GM12801 (cell line): Measurements from ENCODE around the gene RBM23.

Source experiments
- CTCF ChIP-seq: IDR thresholded peaks from one replicate; pipeline ENCODE4 v1.5.1; 2011; ENCODE audit warnings: control low read depth; ENCODE audit not compliant: insufficient read length; ENCODE audit errors: extremely low read depth

RBM23 gene

DNA sequence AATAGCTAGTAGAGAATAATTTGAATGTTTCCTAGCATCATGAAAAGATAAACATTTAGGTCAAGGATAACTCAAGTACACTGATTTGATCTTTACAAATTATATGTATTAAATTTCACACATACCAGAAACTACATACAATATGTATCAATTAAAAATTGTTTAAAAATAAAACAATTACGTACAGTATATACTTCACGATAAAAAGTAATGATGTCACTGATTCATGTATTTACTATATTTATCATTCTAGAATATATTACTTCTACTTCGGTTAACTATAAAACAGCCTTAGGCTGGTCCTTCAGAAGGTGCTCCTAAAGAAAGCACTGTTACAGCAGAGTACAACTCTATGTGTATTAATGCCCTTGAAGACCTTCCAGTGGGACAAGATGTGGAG lies 11.5 kb downstream of the RBM23 start:
- TF ChIP-seq CTCF, result no peak

DNA sequence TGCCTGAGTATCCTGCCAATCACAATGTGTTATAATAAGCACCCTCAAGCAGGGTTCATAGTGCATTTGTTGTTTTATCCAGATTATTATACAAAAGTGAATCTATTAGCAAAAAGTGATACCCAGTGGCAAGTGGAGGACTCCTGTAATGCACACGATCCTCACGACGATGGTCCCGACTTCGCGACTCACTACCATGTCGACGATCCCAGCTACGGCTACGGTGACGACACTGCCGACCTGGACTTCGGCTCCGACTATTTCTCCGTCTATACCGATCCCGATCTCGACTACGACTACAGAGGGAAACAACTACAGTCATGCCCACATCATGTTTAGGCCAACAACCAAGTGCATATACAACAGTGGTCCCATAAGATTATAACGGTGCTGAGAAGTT lies 12.9 kb downstream of the RBM23 start:
- TF ChIP-seq CTCF, result no peak

DNA sequence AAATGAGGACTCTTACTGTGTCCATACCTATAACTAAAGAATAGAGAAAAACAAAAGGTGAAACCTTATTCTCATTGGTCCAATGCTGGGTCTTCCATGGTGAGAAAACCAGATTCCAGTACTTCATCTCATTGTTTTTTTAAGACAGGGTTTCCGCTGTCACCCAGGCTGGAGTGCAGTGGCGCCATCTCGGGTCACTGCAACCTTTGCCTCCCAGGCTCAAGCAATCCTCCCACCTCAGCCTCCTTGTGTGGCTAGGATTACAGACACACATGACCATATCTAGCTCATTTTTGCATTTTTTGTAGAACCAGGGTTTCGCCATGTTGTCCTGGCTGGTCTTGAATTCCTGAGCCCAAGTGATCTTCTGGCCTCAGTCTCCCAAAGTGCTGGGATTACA lies 13.3 kb downstream of the RBM23 start:
- TF ChIP-seq CTCF, result no peak

GRCh38 chr14:22903742-22904087 lies 15.2 kb downstream of the RBM23 start:
- TF ChIP-seq CTCF, result no peak

DNA sequence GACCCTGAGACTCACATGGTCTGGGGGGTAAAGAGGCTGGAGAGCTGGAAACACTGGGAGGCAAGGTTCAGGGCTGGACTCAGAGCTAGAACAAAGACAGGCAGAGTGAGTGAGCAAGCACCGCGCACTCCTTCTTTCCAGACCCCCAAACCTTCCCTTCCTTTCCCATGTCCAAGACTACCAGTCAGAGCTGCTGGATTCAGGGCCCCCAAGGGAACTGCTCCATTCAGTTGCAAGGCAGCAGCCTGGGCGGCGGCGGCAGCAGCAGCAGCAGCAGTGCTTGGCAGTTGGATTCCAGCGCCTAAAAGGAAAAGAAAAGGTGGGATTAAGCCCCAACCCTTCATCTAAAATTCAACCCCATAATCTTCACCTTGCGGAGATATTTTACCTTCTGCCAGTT lies 17.1 kb downstream of the RBM23 start:
- TF ChIP-seq CTCF, result no peak

DNA sequence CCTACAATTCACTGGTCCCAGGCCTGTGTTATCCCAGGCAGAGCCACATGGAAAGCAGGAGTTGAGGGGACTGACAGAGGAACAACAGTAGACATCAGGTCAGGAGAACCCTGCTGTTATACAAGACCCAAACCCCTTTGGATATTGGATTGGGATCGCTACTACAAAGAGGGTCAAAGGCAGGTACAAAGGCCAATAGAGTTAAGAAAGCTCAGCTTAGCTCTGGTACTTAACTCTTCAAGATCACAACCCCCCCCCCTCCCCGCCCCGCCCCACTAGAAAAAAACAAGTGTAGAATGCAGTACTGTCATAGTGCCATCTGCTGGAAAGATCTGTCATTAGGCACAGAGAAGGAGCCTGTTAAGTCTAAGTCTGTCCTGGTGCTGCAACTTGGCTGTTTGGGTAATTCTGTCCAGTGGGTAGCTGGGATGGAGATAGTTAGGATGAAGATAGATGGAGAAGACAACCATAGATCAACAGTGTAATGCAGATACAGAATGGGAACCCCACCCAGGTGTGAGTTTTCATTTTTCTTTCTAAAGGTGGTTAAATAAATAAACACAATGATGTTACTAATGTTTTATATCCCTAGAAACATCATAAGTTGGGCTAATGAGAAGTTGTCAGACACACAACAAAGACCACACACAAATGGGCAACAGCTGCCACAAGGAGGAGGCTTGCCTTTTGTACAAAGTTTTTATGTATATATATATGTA lies 18.7 kb downstream of the RBM23 start:
- no peak for TF ChIP-seq CTCF

DNA sequence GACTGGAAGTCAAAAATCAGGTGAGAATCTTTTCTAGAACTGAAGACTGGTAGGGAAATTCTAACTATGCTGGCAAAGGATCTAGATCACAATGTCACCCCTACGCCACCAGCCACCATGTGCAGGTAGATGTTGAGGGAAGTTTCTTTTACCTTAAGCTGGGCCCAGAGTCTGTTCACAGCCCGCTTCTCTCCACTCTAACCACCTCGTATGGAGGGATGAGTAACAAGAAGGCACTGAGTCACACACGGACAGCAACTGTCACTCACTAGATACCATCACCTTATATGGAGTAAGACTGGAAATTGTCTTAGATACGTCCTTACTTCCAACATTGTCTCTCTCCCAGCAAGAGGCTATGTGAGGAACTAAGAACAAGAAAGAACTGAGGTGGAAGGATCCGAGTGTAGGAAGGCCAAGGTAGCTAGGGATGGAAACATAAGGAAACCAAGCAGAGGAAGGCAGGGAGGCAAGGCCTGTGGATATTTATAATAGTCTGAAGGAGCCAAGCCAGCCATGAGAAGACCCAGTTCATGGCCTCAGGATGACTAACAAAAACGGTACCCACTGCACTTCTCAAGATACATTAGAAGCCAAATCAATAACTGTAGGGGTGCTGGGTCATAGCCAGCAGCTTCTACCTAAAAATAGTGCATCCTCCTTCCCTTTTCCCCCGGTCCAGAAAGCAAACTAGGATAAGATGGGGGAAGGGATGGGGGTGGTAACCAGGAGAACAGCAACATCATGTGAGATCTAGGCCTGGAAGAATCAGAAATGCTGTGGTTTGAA lies 20.5 kb downstream of the RBM23 start:
- no peak for TF ChIP-seq CTCF
